NCI-H146 treated with DMSO at 0.1 percent for 48 hours (cell line): ENCODE results near the gene FOXS1.

ENCODE experiments used
- DNase-seq: peaks from one replicate; lab custom pipeline; 2025; ENCODE audit not compliant: unreplicated experiment; lab: John Stamatoyannopoulos, UW

Gene FOXS1

DNA sequence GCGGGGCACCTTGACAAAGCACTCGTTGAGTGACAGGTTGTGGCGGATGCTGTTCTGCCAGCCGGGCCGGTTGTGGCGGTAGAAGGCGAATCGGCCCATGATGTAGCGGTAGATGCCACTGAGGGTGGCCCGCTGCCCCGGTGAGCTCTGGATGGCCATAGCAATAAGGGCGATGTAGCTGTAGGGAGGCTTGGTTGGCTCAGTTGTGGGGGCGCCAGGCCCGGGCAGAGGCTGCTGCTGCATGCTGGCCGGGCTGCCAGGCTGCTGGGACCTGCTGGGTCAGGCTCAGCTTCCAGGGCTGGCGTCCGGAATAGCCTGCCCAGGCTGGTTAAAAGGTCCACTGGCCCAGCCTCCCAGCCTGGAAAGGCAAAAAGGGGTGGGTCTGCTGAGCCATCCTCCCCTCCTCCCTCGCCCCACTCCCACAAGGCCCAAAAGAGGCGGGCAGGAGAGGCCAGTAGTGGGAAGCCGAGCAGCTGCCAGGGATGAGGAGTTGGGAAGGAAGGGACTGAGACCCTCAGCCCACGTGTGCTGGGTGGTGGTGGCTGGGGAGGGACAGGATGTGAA, at the start of gene FOXS1:
TSS of gene FOXS1 (minus strand) at position 305 of the 564 bp plus-strand sequence. CDS start at position 243, 62 bp downstream.
- DNase-seq, result no peak

DNA sequence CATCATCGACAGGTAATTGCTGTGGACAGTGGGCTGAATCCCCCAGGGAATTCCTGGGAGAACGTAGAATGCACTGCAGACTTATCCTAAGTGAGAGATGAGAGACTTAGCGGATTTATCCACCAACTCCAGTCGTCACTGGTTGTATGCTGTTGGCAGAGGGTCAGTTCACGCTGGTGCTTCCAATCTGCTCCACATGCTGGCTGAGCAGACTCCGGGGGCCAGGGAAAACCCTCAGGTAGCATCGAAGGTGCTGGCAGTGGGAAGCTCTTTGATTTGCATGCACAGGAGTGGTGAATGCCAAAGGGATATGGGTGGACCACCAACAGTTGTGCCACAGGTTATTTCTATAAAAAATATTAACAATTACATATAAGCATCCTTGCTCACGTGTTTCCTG, 45.2 kb upstream of the FOXS1 start:
- no peak for DNase-seq

DNA sequence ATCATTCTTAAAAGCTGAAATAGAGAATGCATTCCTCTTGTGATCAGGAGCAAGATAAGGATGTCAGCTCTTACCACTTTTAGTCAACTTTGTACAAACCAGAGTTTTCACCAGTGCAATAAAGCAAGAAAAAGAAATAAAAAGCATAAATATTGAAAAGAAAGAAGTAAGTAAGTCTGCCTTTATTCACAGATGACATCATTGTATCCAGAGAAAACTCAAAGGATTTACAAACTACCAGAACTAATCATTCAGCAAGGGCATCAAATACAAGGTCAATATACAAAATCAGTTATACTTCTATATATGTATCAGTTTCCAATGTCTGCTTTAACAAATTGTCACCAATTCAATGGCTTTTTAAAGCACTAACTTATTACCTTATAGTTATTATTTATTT, 38.4 kb upstream of the FOXS1 start:
- no peak for DNase-seq

DNA sequence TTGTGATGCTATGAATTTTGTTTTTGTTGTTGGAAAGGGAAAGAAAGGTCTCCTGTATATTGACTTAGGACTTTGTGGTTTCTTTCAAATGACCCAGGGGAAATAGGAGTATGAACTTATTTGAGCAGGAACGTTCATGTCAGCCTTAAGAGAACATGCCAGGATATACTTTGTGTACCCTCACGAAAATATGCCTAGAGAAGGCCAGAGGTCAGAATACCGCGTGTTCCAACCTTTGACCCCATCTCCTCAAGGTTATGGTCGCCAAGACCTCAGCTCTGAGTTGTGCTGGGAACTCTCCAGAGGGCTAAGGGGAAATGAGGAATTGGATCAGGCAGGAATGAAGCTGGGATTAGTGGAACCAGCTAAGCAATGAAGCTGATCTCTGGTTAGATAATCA, 36.5 kb upstream of the FOXS1 start:
- no peak for DNase-seq

DNA sequence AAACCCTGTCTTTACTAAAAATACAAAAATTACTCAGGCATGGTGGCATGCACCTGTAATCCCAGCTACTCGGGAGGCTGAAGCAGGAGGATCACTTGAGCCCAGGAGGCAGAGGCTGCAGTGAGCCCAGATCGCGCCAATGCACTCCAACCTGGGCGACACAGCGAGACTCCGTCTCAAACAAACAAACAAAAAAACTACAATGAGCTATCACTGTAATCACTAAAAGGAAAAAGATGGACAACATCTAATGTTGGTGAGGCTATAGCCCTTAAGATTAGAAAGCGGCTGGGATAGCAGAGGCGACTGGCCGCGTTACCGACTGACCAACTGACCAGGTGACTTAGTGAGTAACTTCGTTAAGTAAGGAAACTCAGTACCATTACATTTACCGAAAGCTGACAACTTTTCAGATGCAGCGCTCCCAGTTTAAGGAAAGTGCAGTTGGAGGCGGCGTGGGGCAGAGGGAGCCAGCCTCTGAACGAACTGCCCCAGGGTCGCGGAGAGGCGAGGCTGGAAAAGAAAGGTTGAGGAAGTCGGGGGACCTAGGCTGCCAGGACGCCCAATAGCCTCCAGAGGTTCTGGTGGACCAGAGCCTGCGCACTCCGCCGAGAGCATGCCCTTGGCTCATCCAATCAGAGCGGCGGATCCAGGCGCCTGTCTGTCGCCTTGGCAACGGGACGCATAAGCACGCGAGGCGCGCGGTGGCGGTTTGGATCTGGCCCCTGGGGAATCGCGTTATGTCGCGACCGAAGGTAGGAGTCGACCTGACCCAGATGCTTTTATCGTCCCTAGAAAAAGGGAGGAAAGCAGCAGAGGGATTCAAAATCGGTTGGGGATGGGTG, 34.0 kb upstream of the FOXS1 start:
- DNase-seq, result peak; percentile 97

DNA sequence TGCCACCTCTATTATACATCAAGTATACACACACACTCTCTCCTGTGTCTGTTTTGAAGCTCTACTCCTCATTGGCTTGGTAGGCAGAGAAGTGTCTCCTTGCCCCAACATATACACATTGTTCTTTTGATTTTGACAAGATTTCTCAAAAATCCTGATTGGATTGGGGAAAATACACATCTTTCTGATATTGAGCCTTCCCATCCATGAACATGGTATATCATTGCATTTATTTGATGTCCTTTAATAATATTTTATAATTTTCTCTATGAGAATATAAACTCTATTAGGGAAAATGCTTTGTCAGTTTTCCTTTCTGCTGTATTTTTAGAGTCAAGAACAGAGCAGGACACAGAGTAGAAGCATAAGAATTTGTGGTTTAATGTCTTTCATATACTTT, 32.3 kb upstream of the FOXS1 start:
- no peak for DNase-seq

DNA sequence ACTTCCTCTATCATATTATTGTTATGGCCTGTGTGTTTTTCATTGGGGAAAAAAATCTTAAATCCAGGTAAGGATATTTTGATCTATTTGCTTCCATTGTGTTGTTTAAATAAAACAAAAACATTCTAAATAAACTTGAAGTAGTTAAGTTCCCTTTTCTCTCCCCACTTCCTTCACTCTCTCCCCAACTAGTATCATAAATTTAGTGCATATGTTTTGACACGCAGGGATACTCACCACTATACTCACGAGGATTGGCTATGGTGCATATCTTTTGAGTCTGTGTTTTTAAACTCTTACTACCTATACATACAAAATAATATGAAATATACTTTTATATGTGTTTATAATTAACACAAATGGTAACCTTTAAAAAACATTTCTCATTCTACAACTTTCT, 30.3 kb upstream of the FOXS1 start:
- DNase-seq, result no peak

DNA sequence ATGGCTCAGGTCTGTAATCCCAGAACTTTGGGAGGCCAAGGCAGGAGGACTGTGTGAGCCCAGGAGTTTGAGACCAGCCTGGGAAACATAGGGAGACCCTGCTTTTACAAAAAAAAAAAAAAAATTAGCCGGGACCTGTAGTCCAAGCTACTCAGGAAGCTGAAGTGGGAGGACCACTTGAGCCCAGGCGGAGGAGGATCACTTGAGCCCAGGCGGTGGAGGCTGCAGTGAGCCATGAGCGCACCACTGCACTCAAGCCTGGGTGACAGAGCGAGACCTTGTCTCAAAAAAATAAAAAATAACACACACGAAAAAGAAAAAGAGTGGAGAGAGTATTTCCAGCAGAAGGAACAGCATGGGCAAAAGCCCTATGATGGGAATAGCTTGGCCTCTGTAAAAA, 27.0 kb upstream of the FOXS1 start:
- no peak for DNase-seq

DNA sequence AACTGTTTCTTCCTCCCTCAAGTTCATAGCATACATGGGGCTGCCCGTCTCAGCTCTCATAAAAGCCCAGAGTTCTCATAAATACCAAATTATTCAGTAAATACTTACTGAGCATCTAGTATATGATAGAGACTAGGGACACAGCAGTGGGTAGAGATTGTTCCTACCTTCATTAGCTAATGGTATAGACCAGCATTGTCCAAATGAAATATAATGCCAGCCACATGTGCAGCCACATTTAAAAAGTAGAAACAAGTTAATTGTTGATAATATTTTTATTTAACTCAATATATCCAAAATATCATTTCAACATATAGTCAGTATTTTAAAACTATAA, 26.2 kb upstream of the FOXS1 start:
- DNase-seq, result no peak

DNA sequence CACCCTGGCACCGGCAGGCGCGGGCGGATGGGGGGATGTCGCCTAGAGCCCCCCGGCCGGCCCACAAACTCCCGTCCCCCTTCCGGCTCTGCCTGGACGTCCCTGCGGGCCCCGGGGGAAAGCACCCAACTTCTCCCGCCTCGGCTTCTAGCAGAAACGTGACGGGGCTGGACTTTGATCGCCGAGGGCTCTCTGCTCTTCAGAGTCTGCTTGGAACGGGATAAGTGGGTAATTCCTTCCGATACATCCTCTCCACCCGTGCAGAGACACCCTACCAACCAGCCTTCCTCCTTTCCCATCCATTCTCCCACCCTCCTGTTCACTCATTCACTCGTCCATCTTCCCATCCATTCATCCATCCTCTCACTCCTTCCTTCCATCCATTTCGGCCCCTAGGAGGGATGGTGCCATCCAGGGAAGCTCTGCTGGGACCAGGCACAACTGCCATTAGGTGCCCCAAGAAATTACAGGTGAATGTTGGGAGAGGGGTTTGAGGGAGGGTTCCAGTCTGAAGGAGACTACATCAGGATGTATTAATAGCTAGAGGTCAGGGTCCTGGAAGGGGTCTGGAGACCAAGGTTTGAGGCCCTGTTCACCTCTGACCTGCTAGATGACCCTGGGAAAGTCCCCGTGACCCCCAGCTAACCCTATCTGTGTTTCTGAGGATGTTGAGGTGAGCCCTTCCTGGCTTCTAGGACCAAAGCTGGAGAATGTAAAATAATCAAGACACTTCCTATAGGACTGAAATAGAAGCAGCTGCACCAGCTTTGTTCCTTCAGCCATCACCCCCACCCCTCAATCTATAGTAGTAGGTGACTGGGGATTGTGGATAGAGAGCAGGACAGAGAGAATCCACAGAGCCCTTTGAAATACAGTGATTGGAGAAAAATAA, 25.6 kb upstream of the FOXS1 start:
- DNase-seq, result no peak

DNA sequence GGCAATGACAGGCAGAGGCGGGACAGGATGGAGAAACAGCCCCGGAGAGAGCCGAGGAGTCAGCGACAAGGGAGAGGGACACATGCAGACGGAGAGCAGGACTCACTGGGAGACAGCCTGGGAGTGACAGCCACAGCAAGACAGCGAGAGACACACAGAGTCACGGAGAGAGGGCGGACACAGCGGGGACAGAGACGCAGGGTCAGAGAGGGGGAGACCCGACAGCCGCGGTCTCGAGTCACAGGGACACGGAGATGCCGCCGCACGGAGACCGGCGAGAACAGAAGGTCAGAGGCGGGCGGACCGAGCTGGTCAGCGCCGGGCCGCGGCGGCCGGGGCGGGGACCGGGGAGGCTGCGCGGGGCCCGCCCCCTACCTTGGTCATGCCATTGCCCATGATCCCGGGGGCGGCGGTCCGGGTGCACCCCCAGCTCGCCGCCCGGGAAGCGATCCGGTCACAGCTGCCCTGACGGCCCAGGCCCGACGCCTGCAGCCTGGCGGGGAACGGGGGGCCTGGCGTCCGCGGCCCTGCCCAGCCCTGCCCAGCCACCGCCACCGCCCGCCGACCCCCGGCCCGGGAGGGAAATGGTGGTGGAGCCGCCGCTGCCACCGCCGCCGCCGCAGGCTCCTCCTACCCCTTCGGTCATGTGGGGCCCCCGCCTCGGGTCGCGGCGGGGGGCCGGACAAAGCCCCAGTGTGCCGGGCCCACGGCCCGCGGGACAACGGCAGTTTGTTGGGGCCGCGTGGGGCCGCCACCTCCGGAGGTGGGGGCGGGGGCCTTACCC, 24.7 kb upstream of the FOXS1 start, which contains the start of the genes DUSP15 and TTLL9:
TSS of gene DUSP15 (minus strand) at position 586 of the 784 bp plus-strand sequence. CDS start at position 396, 190 bp downstream.
TSS of gene TTLL9 (plus strand) at position 693 of the 784 bp plus-strand sequence. CDS start 493 bp downstream, outside the sequence.
- peak; percentile 48 for DNase-seq

DNA sequence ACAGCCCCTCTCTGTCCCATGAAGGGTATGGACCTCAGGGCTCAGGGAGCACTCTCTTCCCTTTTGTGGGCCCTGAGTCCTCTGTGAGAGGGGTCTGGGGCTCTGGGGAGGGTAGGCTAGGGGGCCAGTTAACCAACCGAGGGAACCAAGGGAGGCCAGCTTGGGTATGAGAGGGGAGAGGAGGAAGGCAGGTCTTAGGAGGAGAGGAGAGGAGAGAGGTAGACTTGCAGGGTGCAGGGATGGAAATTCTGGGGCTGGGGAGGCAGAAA, 24.2 kb upstream of the FOXS1 start:
- DNase-seq, result no peak

DNA sequence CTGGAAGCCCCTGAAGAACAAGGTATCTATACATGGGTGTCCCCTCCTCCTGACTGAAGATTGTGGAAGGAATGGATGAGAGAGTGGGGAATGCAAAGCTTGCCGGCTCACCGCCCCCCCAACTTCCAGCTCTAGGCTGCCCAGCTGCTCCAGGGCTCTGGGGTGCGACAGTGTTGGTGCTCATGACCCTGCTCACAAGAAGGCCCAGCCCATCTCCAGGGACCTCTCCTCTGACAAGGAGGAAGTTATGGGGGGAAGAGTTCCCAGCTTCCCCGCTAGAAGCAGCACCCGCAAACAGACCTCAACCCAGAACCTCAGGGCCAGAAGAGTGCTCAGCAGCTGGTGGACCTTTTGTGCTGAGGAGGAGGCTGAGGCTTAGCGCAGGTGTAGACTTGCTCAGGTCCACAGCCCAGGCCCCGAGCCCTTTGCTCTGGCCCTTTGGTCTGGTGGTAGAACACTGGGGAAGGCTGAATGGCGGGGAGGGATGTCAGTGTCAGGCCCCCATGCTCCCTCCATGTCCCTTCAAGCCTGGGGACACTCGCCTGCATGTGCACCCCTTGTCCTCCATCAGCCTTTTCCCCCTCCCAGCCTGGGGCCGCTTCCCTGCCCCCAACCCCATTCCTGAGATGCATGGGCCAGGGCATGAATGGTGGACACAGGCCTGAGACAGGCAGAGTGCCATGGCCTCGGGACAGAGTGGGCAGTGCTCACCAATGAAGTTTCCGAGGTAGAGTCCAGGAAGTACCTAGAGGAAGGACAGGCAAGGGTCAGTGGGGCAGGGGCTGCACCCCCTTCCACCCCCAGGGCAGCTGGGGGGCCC, 23.7 kb upstream of the FOXS1 start:
- no peak for DNase-seq

DNA sequence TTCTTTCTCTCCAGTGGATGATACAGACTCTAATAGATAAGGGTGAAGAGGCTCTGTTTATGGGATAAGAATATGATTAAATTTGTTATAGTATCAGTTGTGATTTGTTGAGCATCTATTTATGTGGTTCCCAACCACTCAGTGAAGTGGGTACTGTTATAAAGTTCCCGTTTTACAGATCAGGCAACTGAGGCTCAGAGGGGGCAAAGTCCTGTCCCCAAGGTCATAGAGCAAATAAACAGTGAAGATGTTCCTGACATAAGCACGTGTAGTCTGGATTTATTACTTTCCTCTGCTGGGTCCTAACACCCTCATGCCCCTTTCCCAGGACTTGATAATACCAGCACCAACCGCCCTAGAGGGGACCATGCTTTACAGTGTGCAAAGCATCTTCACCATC, 20.8 kb upstream of the FOXS1 start:
- no peak for DNase-seq

DNA sequence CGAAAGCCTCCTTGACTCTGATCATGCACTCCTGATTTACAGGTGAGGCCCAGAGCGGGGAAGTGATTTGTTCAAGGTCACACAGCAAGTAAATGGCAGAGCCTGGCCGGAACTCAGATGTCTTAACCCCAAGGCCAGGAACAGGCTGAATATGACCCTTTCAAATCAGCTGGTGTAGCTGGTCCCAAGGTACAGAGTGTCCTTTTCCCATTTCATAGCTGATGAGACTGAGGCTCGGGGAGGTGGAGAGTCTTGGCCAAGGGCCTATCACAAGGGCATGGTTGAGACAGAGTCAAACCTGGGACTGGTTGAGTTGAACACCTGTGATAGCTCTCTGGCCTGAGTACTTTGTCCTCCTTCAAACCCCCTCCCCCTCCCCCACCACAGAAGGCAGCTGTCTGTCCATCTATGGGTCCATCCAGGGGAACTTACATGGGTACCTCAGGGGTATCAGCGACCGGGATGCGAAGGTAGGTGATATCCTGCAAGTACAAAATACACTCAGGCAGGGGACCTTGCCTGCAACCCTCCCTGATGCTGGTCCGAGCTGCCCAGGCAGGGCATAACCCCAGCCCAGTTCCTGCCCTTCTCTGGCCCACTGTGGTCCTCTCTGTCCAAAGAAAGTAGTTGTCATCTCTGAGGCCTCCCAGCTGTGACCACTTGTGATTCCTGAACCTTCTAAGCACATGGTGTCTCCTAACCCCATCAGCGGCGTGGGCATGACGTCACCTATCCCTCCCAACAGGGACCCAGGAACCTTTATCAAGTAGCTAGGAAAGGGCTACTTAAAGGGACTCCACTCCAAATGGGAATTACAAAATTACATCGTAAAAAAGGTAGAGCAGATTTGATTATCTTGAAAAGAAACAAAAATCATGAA, 19.4 kb upstream of the FOXS1 start:
- no peak for DNase-seq

DNA sequence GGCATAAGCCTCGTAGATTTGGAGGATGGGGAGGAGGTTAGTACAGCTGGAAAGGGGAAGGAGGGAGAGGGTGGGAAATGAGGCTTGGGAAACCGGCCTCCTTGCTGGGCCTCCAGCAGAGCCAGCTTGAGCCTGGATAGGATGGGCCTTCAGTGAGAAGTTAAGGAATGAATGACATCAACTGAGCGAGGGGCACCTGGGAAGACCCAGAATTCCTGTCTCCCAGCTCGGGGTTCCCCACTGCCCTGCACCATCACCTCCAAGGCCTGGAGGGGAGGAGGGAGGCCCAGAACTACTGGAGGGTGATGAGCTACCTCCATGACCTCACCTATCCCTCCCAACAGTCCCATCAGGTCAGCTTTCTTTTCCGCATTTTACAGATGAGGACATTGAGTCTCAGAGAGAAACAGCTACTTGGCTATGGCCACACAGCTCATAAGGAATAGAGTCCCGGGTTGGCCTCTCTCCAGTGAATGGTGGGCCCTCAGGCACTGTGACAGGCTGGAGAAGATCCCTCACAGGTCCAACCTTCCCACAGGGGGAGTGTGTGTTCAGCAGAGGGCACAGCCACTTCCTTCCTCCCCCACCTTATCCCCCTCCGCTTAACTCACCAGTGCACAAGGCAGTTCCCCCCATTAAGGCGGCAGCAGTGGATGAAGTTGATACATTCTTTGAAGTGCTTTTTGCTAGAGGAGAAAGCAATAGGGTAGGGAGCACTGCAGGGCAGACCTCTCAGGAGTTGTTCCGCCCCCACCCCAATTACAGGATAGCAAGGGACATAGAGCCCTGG, 18.1 kb upstream of the FOXS1 start:
- no peak for DNase-seq

DNA sequence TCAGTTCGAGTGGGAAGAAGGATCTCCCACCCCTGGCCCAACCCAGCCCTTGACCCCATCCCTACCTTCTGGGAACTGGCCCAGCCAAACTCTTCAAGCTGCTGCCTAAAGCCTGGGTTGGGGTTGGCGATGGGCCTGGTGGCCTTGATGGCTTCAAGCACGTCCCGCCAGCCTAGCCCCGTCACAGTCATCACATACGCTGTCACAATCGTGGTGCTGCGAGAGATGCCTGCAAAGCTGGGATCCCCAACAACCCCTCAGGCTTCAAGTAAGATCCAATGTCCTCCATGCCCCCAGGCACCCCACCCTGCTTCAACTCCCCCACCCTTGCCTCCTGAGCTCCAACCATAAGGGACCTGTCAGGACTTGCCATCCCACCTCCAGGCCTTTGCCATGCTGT, 17.1 kb upstream of the FOXS1 start:
- no peak for DNase-seq

DNA sequence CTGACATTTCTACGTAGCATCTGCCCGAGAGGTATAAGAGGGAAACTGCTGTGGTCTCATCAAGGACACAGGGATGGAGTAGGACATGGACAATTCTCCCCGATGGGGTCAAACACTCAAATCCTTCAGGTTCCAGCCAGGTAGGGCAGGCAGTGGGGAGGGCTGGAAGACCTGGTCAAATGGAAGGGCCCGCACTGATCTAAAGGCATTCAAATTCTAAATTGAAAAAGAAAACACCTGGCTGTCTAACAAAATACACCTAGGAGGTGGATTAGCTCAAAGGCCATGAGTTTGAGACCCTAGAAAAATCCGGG, 16.7 kb upstream of the FOXS1 start:
- no peak for DNase-seq
